ENCODE results near the gene PTDSS2. TPM values are rescaled to one million over a fixed set of nuclear protein-coding genes. Genes with fewer than 3 reads are reported as not detected.
A peak's percentile ranks its signal among the peaks of the same experiment; 100 is the strongest.

The PTDSS2 gene
- total RNA-seq, 2 donors from 2014 or later: 21.8 to 24.5 TPM

GRCh38 chr11:492427-493226 lies 42.5 kb downstream of the PTDSS2 start:
- peaks cover 8% of the 10 kb centered on the region for H3K36me3 Mint-ChIP-seq (ENCODE audit: low read depth)
- no peak for ATAC-seq
- peaks cover 5% of the 10 kb centered on the region for H3K4me1 Mint-ChIP-seq
- no peaks in the 10 kb centered on the region for H3K9me3 ChIP-seq (ENCODE audit: control insufficient read depth, low read length, poor library complexity, severe bottlenecking)
- DNase-seq: no peak
- H3K27me3 Mint-ChIP-seq: no peaks in the 10 kb centered on the region
- no peak overlapping the region for H3K4me3 Mint-ChIP-seq
- peak overlapping the region; percentile 51 for H3K27ac Mint-ChIP-seq

GRCh38 chr11:494761-495536 lies 44.9 kb downstream of the PTDSS2 start:
- DNase-seq (no peak), ATAC-seq (no peak)
- Mint-ChIP-seq H3K4me3 (no peak overlapping the region), H3K27me3 (no peaks in the 10 kb centered on the region), H3K36me3 (ENCODE audit: low read depth) (peaks cover 12% of the 10 kb centered on the region), H3K4me1 (peaks cover 6% of the 10 kb centered on the region), H3K27ac (no peak overlapping the region)
- H3K9me3 ChIP-seq (ENCODE audit: control insufficient read depth, low read length, poor library complexity, severe bottlenecking): no peaks in the 10 kb centered on the region

- Mint-ChIP-seq H3K36me3 (ENCODE audit: low read depth) (peaks cover 12% of the 10 kb centered on the region), H3K27me3 (no peaks in the 10 kb centered on the region), H3K4me3 (no peak overlapping the region), H3K27ac (no peak overlapping the region), H3K4me1 (peaks cover 6% of the 10 kb centered on the region)
- no peaks in the 10 kb centered on the region for H3K9me3 ChIP-seq (ENCODE audit: control insufficient read depth, low read length, poor library complexity, severe bottlenecking)
- DNase-seq: no peak
- ATAC-seq: no peak
These were observed 45.5 kb downstream of the PTDSS2 start for GRCh38 chr11:495537-495931.

GRCh38 chr11:496834-497564 lies 46.9 kb downstream of the PTDSS2 start:
- no peaks in the 10 kb centered on the region for H3K9me3 ChIP-seq (ENCODE audit: control insufficient read depth, low read length, poor library complexity, severe bottlenecking)
- no peak overlapping the region for H3K4me3 Mint-ChIP-seq
- peaks cover 12% of the 10 kb centered on the region for H3K36me3 Mint-ChIP-seq (ENCODE audit: low read depth)
- peaks cover 6% of the 10 kb centered on the region for H3K4me1 Mint-ChIP-seq
- ATAC-seq: no peak
- no peak overlapping the region for H3K27ac Mint-ChIP-seq
- H3K27me3 Mint-ChIP-seq: no peaks in the 10 kb centered on the region
- DNase-seq: no peak

- H3K4me1 Mint-ChIP-seq: peaks cover 6% of the 10 kb centered on the region
- H3K36me3 Mint-ChIP-seq (ENCODE audit: low read depth): peaks cover 12% of the 10 kb centered on the region
- ATAC-seq (no peak), DNase-seq (no peak)
- H3K27me3 Mint-ChIP-seq: no peaks in the 10 kb centered on the region
- H3K4me3 Mint-ChIP-seq: no peak overlapping the region
- H3K27ac Mint-ChIP-seq: no peak overlapping the region
- H3K9me3 ChIP-seq (ENCODE audit: control insufficient read depth, low read length, poor library complexity, severe bottlenecking): no peaks in the 10 kb centered on the region
These were observed 47.7 kb downstream of the PTDSS2 start for GRCh38 chr11:497565-498296.

- peaks cover 11% of the 10 kb centered on the region for H3K4me1 Mint-ChIP-seq
- H3K36me3 Mint-ChIP-seq (ENCODE audit: low read depth): peaks cover 12% of the 10 kb centered on the region
- no peaks in the 10 kb centered on the region for H3K9me3 ChIP-seq (ENCODE audit: control insufficient read depth, low read length, poor library complexity, severe bottlenecking)
- no peak for ATAC-seq
- no peak overlapping the region for H3K4me3 Mint-ChIP-seq
- H3K27me3 Mint-ChIP-seq: no peaks in the 10 kb centered on the region
- H3K27ac Mint-ChIP-seq: no peak overlapping the region
- no peak for DNase-seq
These were observed 48.5 kb downstream of the PTDSS2 start for GRCh38 chr11:498297-499181.

- Mint-ChIP-seq H3K27me3 (no peaks in the 10 kb centered on the region), H3K4me1 (peaks cover 15% of the 10 kb centered on the region), H3K27ac (no peak overlapping the region), H3K36me3 (ENCODE audit: low read depth) (peaks cover 12% of the 10 kb centered on the region), H3K4me3 (no peak overlapping the region)
- no peak for DNase-seq
- no peak for ATAC-seq
- no peaks in the 10 kb centered on the region for H3K9me3 ChIP-seq (ENCODE audit: control insufficient read depth, low read length, poor library complexity, severe bottlenecking)
These were observed 49.4 kb downstream of the PTDSS2 start for GRCh38 chr11:499201-500076.

- peaks cover 15% of the 10 kb centered on the region for H3K4me1 Mint-ChIP-seq
- no peak for ATAC-seq
- peak overlapping the region; percentile 4 for H3K27ac Mint-ChIP-seq
- peak overlapping the region; percentile 49 for H3K4me3 Mint-ChIP-seq
- DNase-seq: no peak
- no peaks in the 10 kb centered on the region for H3K27me3 Mint-ChIP-seq
- peaks cover 10% of the 10 kb centered on the region for H3K36me3 Mint-ChIP-seq (ENCODE audit: low read depth)
- H3K9me3 ChIP-seq (ENCODE audit: control insufficient read depth, low read length, poor library complexity, severe bottlenecking): no peaks in the 10 kb centered on the region
These were observed 51.1 kb downstream of the PTDSS2 start for GRCh38 chr11:501001-501682.

GRCh38 chr11:501683-502287 lies 51.7 kb downstream of the PTDSS2 start:
- H3K27me3 Mint-ChIP-seq: no peaks in the 10 kb centered on the region
- no peak overlapping the region for H3K4me3 Mint-ChIP-seq
- H3K36me3 Mint-ChIP-seq (ENCODE audit: low read depth): peaks cover 10% of the 10 kb centered on the region
- H3K27ac Mint-ChIP-seq: peak overlapping the region; percentile 27
- DNase-seq (no peak), ATAC-seq (no peak)
- H3K9me3 ChIP-seq (ENCODE audit: control insufficient read depth, low read length, poor library complexity, severe bottlenecking): no peaks in the 10 kb centered on the region
- H3K4me1 Mint-ChIP-seq: peaks cover 19% of the 10 kb centered on the region

- peaks cover 5% of the 10 kb centered on the region for H3K36me3 Mint-ChIP-seq (ENCODE audit: low read depth)
- DNase-seq (no peak), ATAC-seq (no peak)
- H3K27me3 Mint-ChIP-seq: no peaks in the 10 kb centered on the region
- peak overlapping the region; percentile 12 for H3K4me3 Mint-ChIP-seq
- peak overlapping the region; percentile 27 for H3K27ac Mint-ChIP-seq
- no peaks in the 10 kb centered on the region for H3K9me3 ChIP-seq (ENCODE audit: control insufficient read depth, low read length, poor library complexity, severe bottlenecking)
- peaks cover 17% of the 10 kb centered on the region for H3K4me1 Mint-ChIP-seq
These were observed 52.5 kb downstream of the PTDSS2 start for GRCh38 chr11:502288-503178.

Measured in T-helper 17 cell (primary cell).